CD4-positive, CD25-positive, alpha-beta regulatory T cell (primary cell): Measurements from ENCODE around the gene AGT. TPM values are rescaled to one million over a fixed set of nuclear protein-coding genes. Genes with fewer than 3 reads are reported as not detected.

Source experiments
- ATAC-seq, 2 donors: fragments of 150-1000 bp; cut with Tn5 transposase; one replicate each; pipeline ENCODE4 v1.10.0; 2021; ENCODE audit warnings: low read depth in 2 of 2, moderate number of reproducible peaks in 2 of 2, moderate library complexity in 1 of 2
- DNase-seq, 3 donors: peaks; one replicate each; pipeline versions ENCODE4 v3.0.0 to v3.0.0-alpha.2; 2012 to 2022; ENCODE audit warnings: mixed read lengths in 1 of 3
- H3K27ac ChIP-seq: one replicate; pipeline ENCODE4 v1.7.0; 2013; ENCODE audit warnings: mild to moderate bottlenecking, low read length; ENCODE audit not compliant: insufficient read depth, poor library complexity, severe bottlenecking
- H3K27me3 ChIP-seq: one replicate; pipeline ENCODE4 v1.7.0; 2013; ENCODE audit warnings: low read length; ENCODE audit not compliant: control insufficient read depth, insufficient read depth
- H3K36me3 ChIP-seq: one replicate; pipeline ENCODE4 v1.7.0; 2013; ENCODE audit warnings: mild to moderate bottlenecking, low read length, moderate library complexity; ENCODE audit not compliant: control insufficient read depth, insufficient read depth
- H3K4me1 ChIP-seq: 2 replicates; pipeline ENCODE4 v1.7.0; 2013; ENCODE audit warnings: mild to moderate bottlenecking, low read length; ENCODE audit not compliant: insufficient read depth, control insufficient read depth, poor library complexity, severe bottlenecking
- H3K4me3 ChIP-seq: one replicate; pipeline ENCODE4 v1.7.0; 2013; ENCODE audit warnings: low read depth, mild to moderate bottlenecking, low read length, moderate library complexity
- H3K9me3 ChIP-seq, 2 experiments: 1 replicate in 1 of 2; 2 replicates in 1 of 2; pipeline ENCODE4 v1.7.0; 2013; ENCODE audit warnings: low read length in 2 of 2, mild to moderate bottlenecking in 1 of 2, moderate library complexity in 1 of 2; ENCODE audit not compliant: control insufficient read depth in 2 of 2
- H3K27ac Mint-ChIP-seq, 3 donors: one replicate each; pipeline ENCODE4 v1.8.0; 2020 to 2022; ENCODE audit warnings: mild to moderate bottlenecking in 3 of 3, mixed read lengths in 3 of 3, moderate library complexity in 2 of 3
- H3K27me3 Mint-ChIP-seq: one replicate; pipeline ENCODE4 v1.8.0; 2022; ENCODE audit warnings: mild to moderate bottlenecking, mixed read lengths
- H3K36me3 Mint-ChIP-seq: one replicate; pipeline ENCODE4 v1.8.0; 2020; ENCODE audit warnings: mixed read lengths
- H3K4me1 Mint-ChIP-seq, 4 donors: one replicate each; pipeline ENCODE4 v1.8.0; 2020 to 2022; ENCODE audit warnings: mixed read lengths in 4 of 4, mild to moderate bottlenecking in 1 of 4
- H3K4me3 Mint-ChIP-seq, 4 donors: one replicate each; pipeline ENCODE4 v1.8.0; 2020 to 2022; ENCODE audit warnings: mild to moderate bottlenecking in 4 of 4, mixed read lengths in 4 of 4, moderate library complexity in 3 of 4
- H3K9me3 Mint-ChIP-seq, 7 donors: one replicate each; pipeline ENCODE4 v1.8.0; 2020 to 2022; ENCODE audit warnings: mixed read lengths in 7 of 7, mild to moderate bottlenecking in 3 of 7, moderate library complexity in 2 of 7
- polyA plus RNA-seq, 4 donors: library from polyadenylated mRNA; unstranded; fragments of 300-500 nt; fragmentation: Illumina TruSeq; gene quantifications; one replicate each; pipeline ENCODE4 v1.2.3, GENCODE V29; 2021
- total RNA-seq: library from RNA; stranded (reverse); gene quantifications from one replicate; pipeline ENCODE4 v1.2.3, GENCODE V29; 2022

AGT gene
- total and polyA plus RNA-seq, 5 donors from 2014 or later, result not detected

GRCh38 chr1:230680300-230681025 is 33.5 kb downstream of the AGT start:
- Mint-ChIP-seq H3K9me3 (peaks cover 0 to 2% (median 0%) of the 10 kb centered on the region in 7 donors), H3K27me3 (no peaks in the 10 kb centered on the region), H3K4me1 (no peaks in the 10 kb centered on the region), H3K4me3 (no peak overlapping the region), H3K36me3 (peaks cover 55% of the 10 kb centered on the region), H3K27ac (no peak overlapping the region)
- no peak for ATAC-seq
- Histone ChIP-seq H3K27ac (no peak overlapping the region), H3K27me3 (no peaks in the 10 kb centered on the region), H3K4me1 (no peaks in the 10 kb centered on the region), H3K36me3 (peaks cover 87% of the 10 kb centered on the region), H3K4me3 (no peak overlapping the region), H3K9me3 (no peaks in the 10 kb centered on the region)
- DNase-seq, result no peak

DNA sequence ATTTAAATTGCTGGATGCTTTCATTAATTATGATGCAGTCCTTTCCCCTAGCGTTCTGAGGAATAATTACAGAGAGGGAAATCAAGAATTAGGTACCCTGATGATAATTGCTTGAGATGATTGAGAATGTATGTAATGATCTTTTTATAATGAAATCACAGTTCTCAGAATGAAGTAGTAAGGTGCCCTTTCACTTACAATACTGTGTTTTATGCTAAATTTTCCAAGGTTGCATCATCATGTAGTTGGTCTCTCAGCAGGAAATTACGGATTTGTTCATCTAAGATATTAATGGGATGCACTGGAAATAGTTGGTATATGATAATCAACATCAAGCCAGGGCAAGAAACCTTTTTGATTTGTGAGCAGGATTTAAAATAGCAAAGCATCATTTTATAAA is 34.1 kb downstream of the AGT start:
- ATAC-seq, result no peak
- H3K27me3 Mint-ChIP-seq, result no peaks in the 10 kb centered on the region
- no peaks in the 10 kb centered on the region for H3K4me1 ChIP-seq
- no peak overlapping the region for H3K27ac ChIP-seq
- H3K4me3 ChIP-seq, result no peak overlapping the region
- H3K36me3 Mint-ChIP-seq, result peaks cover 50% of the 10 kb centered on the region
- H3K36me3 ChIP-seq, result peaks cover 84% of the 10 kb centered on the region
- no peaks in the 10 kb centered on the region for H3K27me3 ChIP-seq
- peaks cover 0 to 2% (median 0%) of the 10 kb centered on the region in 7 donors for H3K9me3 Mint-ChIP-seq
- H3K4me3 Mint-ChIP-seq, result no peak overlapping the region
- no peaks in the 10 kb centered on the region for H3K4me1 Mint-ChIP-seq
- no peak overlapping the region for H3K27ac Mint-ChIP-seq
- no peaks in the 10 kb centered on the region for H3K9me3 ChIP-seq
- DNase-seq, result no peak

GRCh38 chr1:230679192-230679591 is 34.7 kb downstream of the AGT start:
- Mint-ChIP-seq H3K4me1 (no peaks in the 10 kb centered on the region), H3K4me3 (no peak overlapping the region), H3K27ac (no peak overlapping the region), H3K27me3 (no peaks in the 10 kb centered on the region), H3K9me3 (peaks cover 0 to 2% (median 0%) of the 10 kb centered on the region in 7 donors), H3K36me3 (peaks cover 46% of the 10 kb centered on the region)
- no peak overlapping the region for H3K4me3 ChIP-seq
- H3K9me3 ChIP-seq, result no peaks in the 10 kb centered on the region
- no peak for ATAC-seq
- peaks cover 84% of the 10 kb centered on the region for H3K36me3 ChIP-seq
- H3K27me3 ChIP-seq, result no peaks in the 10 kb centered on the region
- H3K4me1 ChIP-seq, result no peaks in the 10 kb centered on the region
- H3K27ac ChIP-seq, result no peak overlapping the region
- no peak for DNase-seq

DNA sequence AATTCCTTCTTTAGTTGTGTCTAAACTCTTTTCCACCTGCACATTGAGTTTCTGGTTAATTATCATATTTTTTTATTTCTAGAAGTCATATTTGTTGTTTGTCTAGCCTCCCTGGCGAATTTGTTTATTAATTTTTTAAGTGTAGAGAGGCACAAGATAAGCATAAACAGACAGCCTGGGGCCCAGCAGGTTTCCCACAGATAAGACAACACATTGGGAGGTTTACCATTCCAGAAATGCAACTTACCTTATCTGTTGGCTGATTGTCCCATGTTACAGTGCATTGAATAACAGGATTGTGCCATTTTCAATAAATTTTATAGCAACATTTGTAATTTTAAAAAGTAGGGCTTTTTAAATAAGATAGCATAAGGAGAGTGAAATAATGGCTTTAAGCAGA is 36.7 kb downstream of the AGT start:
- Mint-ChIP-seq H3K27me3 (no peaks in the 10 kb centered on the region), H3K9me3 (peaks cover 0 to 2% (median 0%) of the 10 kb centered on the region in 7 donors)

DNA sequence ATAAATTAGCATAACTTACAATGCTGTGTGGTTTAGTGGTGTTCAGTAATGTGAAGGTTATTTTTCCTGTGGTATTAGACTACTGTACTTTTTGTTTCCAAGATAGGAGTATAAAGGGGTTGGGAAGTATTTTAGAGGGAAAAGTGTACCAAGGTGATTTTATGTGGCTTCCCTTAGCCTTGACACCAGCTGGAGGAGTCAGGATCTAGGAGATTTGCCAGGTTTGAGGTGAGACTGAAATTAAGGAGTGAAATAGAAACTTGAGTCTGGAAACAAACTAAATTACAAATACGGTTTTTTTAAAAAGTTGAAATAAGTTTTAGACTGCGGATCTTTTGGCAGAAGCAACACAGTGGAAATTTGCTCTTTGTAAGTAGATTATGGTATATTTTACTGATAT is 39.3 kb downstream of the AGT start:
- Mint-ChIP-seq H3K9me3 (peaks cover 0 to 2% (median 0%) of the 10 kb centered on the region in 7 donors), H3K4me3 (no peak overlapping the region), H3K4me1 (peaks cover 0 to 3% (median 0%) of the 10 kb centered on the region in 4 donors), H3K27me3 (no peaks in the 10 kb centered on the region), H3K27ac (no peak overlapping the region), H3K36me3 (peaks cover 55% of the 10 kb centered on the region)
- H3K4me3 ChIP-seq, result no peak overlapping the region
- no peak overlapping the region for H3K27ac ChIP-seq
- H3K4me1 ChIP-seq, result no peaks in the 10 kb centered on the region
- peaks cover 89% of the 10 kb centered on the region for H3K36me3 ChIP-seq
- DNase-seq (no peak), ATAC-seq (no peak)
- no peaks in the 10 kb centered on the region for H3K27me3 ChIP-seq
- no peaks in the 10 kb centered on the region for H3K9me3 ChIP-seq

More for the DNA sequence above, 36.7 kb downstream of the AGT start:
- DNase-seq, result no peak
- Histone ChIP-seq H3K4me1 (no peaks in the 10 kb centered on the region), H3K36me3 (peaks cover 86% of the 10 kb centered on the region), H3K27me3 (no peaks in the 10 kb centered on the region), H3K4me3 (no peak overlapping the region), H3K9me3 (no peaks in the 10 kb centered on the region), H3K27ac (no peak overlapping the region)
- H3K27ac Mint-ChIP-seq, result no peak overlapping the region
- no peak for ATAC-seq
- H3K4me3 Mint-ChIP-seq, result no peak overlapping the region
- no peaks in the 10 kb centered on the region for H3K4me1 Mint-ChIP-seq
- H3K36me3 Mint-ChIP-seq, result peaks cover 52% of the 10 kb centered on the region

GRCh38 chr1:230669543-230669942 is 44.4 kb downstream of the AGT start:
- Mint-ChIP-seq H3K9me3 (no peaks in the 10 kb centered on the region), H3K4me1 (peaks cover 0 to 5% (median 0%) of the 10 kb centered on the region in 4 donors), H3K27me3 (no peaks in the 10 kb centered on the region), H3K4me3 (no peak overlapping the region), H3K36me3 (peaks cover 60% of the 10 kb centered on the region), H3K27ac (no peak overlapping the region)
- H3K4me3 ChIP-seq, result no peak overlapping the region
- H3K36me3 ChIP-seq, result peaks cover 96% of the 10 kb centered on the region
- ATAC-seq (no peak), DNase-seq (no peak)
- H3K27me3 ChIP-seq, result no peaks in the 10 kb centered on the region
- H3K4me1 ChIP-seq, result no peaks in the 10 kb centered on the region
- H3K9me3 ChIP-seq, result no peaks in the 10 kb centered on the region
- no peak overlapping the region for H3K27ac ChIP-seq

GRCh38 chr1:230668227-230668626 is 45.7 kb downstream of the AGT start:
- no peaks in the 10 kb centered on the region for H3K27me3 Mint-ChIP-seq
- no peak overlapping the region for H3K27ac Mint-ChIP-seq
- H3K9me3 Mint-ChIP-seq, result no peaks in the 10 kb centered on the region
- no peaks in the 10 kb centered on the region for H3K9me3 ChIP-seq
- H3K36me3 ChIP-seq, result peaks cover 95% of the 10 kb centered on the region
- H3K4me3 Mint-ChIP-seq, result no peak overlapping the region
- no peak overlapping the region for H3K27ac ChIP-seq
- H3K36me3 Mint-ChIP-seq, result peaks cover 57% of the 10 kb centered on the region
- peaks cover 0 to 5% (median 0%) of the 10 kb centered on the region in 4 donors for H3K4me1 Mint-ChIP-seq
- H3K4me1 ChIP-seq, result no peaks in the 10 kb centered on the region
- no peaks in the 10 kb centered on the region for H3K27me3 ChIP-seq
- no peak for ATAC-seq
- no peak for DNase-seq
- H3K4me3 ChIP-seq, result no peak overlapping the region

DNA sequence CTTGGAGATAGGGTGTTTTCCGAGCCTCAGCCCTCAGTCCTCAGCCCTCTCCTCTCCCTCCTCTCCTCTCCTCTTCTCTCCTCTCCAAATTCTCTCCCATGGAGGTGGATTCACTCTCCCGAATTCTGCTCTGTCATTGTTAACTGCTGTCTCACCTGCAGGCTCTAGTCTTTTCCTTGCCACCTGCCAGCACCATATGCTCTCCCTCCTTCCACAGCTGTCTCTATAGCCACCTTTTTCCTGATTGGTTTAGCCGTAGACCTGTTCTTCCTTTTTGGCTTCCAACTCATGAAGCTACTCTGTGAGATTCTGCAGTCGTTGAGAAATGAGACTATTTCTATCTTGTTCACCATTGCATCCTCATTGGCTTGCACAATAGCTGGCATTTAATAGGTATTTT is 51.9 kb downstream of the AGT start:
- H3K4me1 Mint-ChIP-seq, result peaks cover under 1 to 13% (median 9%) of the 10 kb centered on the region in 4 donors
- Histone ChIP-seq H3K4me3 (no peak overlapping the region), H3K9me3 (no peaks in the 10 kb centered on the region), H3K27me3 (no peaks in the 10 kb centered on the region), H3K4me1 (no peaks in the 10 kb centered on the region), H3K27ac (no peak overlapping the region), H3K36me3 (peaks cover 76% of the 10 kb centered on the region)
- H3K27ac Mint-ChIP-seq, result peak overlapping the region in 2 of 3 donors; percentile 4 to 33
- H3K9me3 Mint-ChIP-seq, result peaks cover 0 to 2% (median 0%) of the 10 kb centered on the region in 7 donors
- H3K27me3 Mint-ChIP-seq, result no peaks in the 10 kb centered on the region
- DNase-seq, result no peak
- ATAC-seq, result no peak
- H3K4me3 Mint-ChIP-seq, result no peak overlapping the region
- peaks cover 37% of the 10 kb centered on the region for H3K36me3 Mint-ChIP-seq
